ENCODE measurements around the gene KITLG. TPM values are rescaled to one million over a fixed set of nuclear protein-coding genes. Genes with fewer than 3 reads are reported as not detected.

Gene KITLG
- total RNA-seq, 1 experiment from 2014 or later: 570 TPM

DNA sequence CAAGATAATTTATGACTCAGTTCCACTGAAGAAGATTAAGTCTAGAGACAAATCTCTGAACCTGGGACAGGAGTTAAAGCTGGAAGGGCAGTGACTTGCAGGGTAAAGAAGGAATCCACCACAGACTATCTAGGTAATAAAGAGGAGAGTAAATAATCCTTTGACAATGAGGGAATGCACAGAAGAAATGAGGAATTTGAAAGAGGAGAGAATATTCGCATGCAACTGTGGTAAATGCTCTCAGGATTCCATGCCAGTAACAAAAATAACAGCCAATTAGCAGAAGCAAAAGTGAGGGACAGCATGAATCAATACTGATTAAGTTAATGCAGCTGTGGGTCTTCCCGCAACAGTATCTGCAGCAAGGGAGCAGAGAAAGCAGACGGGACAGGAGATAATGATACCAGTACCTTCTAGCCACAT, 77.0 kb downstream of the KITLG start:
- H3K4me1 ChIP-seq (ENCODE audit: control insufficient read depth in 1 of 2, insufficient read depth in 2 of 2, low read length in 2 of 2): peaks cover 0 to 23% of the 10 kb centered on the region in 2 experiments; a peak in 2 of 4 replicates
- DNase-seq (ENCODE audit: low read depth, low spot score) (no peak), ATAC-seq (no peak)
- CTCF ChIA-PET: no interaction called here
- no peak overlapping the region for H3K4me2 ChIP-seq (ENCODE audit: low read length)
- peaks cover 58 to 82% of the 10 kb centered on the region in 2 experiments for H3K36me3 ChIP-seq (ENCODE audit: control insufficient read depth in 1 of 2, insufficient read depth in 2 of 2, low read length in 2 of 2)
- RAD21 ChIA-PET (ENCODE audit: low non-redundant PET in 1 of 2, low total read pairs in 2 of 2, uncharacterized antibody in 2 of 2, unreplicated experiment in 2 of 2): no interaction called here
- H3K79me2 ChIP-seq (ENCODE audit: insufficient read depth, low read length): peaks cover 98% of the 10 kb centered on the region
- no peaks in the 10 kb centered on the region for H3K9me3 ChIP-seq (ENCODE audit: control insufficient read depth in 1 of 2, insufficient read depth in 1 of 2, low read depth in 1 of 2, low read length in 2 of 2)
- no TSS peak for BruUV-seq (replicated peaks)
- no peak overlapping the region for H3K4me3 ChIP-seq (replicated peaks in 1 of 2; ENCODE audit: low read depth in 1 of 2, low read length in 2 of 2)
- H4K20me1 ChIP-seq (ENCODE audit: insufficient read depth): peaks cover 46% of the 10 kb centered on the region
- no peaks in the 10 kb centered on the region for H3K9me2 ChIP-seq (ENCODE audit: insufficient read depth)
- TF ChIP-seq POLR2AphosphoS5 (IDR thresholded peaks at IDR 0.05; ENCODE audit: low read depth, low read length): peak; percentile 57
- TF ChIP-seq SRF (IDR thresholded peaks at IDR 0.05; ENCODE audit: low read depth): no peak
- no peak for TF ChIP-seq EZH2phosphoT487 (IDR thresholded peaks at IDR 0.05; ENCODE audit: borderline replicate concordance)
- no peak for TF ChIP-seq ZNF274 (IDR thresholded peaks at IDR 0.05; ENCODE audit: low read depth, low read length)
- no peaks in the 10 kb centered on the region for H3K27me3 ChIP-seq (ENCODE audit: insufficient read depth, low read length)
- peak overlapping the region; percentile 3; the same call in 1 of the 2 replicates for H3K27ac ChIP-seq (ENCODE audit: low read depth, low read length)
- POLR2A ChIA-PET: no interaction called here
- H3K9ac ChIP-seq (ENCODE audit: low read length): no peak overlapping the region
- intact Hi-C loops (cut with micrococcal nuclease): no loop called here
- H2AFZ ChIP-seq (ENCODE audit: low read depth, low read length, poor library complexity, severe bottlenecking): no peak overlapping the region

DNA sequence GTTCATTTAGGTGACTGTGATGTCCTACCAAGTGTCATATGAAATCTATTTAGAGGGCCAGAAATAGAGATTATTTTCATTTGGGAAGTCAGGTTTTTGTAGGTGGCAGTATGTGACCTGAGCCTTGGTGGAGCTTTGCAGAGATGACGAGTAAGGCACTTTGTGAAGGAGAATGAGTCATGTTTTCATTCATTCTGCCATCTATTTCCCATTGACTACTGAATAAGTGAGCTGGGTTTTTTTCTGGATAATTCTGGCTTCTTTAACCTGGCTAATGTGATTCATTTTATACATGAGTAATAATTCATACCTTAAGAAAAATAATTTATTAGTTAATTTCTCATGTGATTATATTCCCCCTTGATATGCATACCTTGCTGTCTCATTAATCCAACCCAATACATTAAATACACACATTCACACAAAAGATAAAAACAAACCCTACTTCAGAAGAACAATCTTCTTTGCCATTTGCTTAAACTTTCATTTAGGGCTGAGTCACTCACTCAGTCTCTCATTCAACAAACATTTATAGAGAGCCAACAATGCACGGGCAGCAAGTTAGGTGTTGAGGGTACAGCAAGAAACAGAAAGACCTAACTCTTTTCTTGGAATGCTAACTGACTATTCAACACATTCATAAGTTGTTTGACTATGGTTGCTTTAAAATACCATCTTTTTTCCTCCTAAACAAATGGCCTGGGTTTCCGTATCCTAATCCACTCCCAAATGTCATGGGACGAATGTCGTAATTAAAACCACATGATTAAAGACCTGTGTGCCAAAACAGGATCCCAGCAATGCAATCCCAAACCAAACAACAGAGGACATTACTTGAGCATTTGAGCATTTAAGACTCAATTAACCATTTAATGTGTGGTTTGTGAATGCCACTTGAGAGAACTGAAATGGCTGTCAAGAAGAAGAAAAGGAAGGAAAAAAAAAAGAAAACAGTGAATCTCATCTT, 78.0 kb downstream of the KITLG start:
- Histone ChIP-seq H4K20me1 (ENCODE audit: insufficient read depth) (peaks cover 52% of the 10 kb centered on the region), H3K27ac (ENCODE audit: low read depth, low read length) (peak overlapping the region; percentile 3; the same call in 1 of the 2 replicates), H3K4me2 (ENCODE audit: low read length) (no peak overlapping the region), H3K27me3 (ENCODE audit: insufficient read depth, low read length) (no peaks in the 10 kb centered on the region), H3K79me2 (ENCODE audit: insufficient read depth, low read length) (peaks cover 98% of the 10 kb centered on the region), H2AFZ (ENCODE audit: low read depth, low read length, poor library complexity, severe bottlenecking) (no peak overlapping the region), H3K9me3 (ENCODE audit: control insufficient read depth in 1 of 2, insufficient read depth in 1 of 2, low read depth in 1 of 2, low read length in 2 of 2) (no peaks in the 10 kb centered on the region), H3K9ac (ENCODE audit: low read length) (no peak overlapping the region), H3K9me2 (ENCODE audit: insufficient read depth) (no peaks in the 10 kb centered on the region), H3K36me3 (ENCODE audit: control insufficient read depth in 1 of 2, insufficient read depth in 2 of 2, low read length in 2 of 2) (peaks cover 61 to 83% of the 10 kb centered on the region in 2 experiments), H3K4me3 (replicated peaks in 1 of 2; ENCODE audit: low read depth in 1 of 2, low read length in 2 of 2) (no peak overlapping the region), H3K4me1 (ENCODE audit: control insufficient read depth in 1 of 2, insufficient read depth in 2 of 2, low read length in 2 of 2) (peaks cover 0 to 20% of the 10 kb centered on the region in 2 experiments; a peak in 2 of 4 replicates)
- intact Hi-C loops (cut with micrococcal nuclease): no loop called here
- DNase-seq (ENCODE audit: low read depth, low spot score): no peak
- TF ChIP-seq ZNF274 (IDR thresholded peaks at IDR 0.05; ENCODE audit: low read depth, low read length) (no peak), FOSL1 (IDR thresholded peaks at IDR 0.05; ENCODE audit: low read depth) (peak; percentile 27; the same call in 1 of the 2 replicates), JUND (IDR thresholded peaks at IDR 0.05) (peak; percentile 18; the same call in 1 of the 2 replicates)
- CTCF ChIA-PET: no interaction called here
- BruUV-seq (replicated peaks): no TSS peak
- RAD21 ChIA-PET (ENCODE audit: low non-redundant PET in 1 of 2, low total read pairs in 2 of 2, uncharacterized antibody in 2 of 2, unreplicated experiment in 2 of 2): no interaction called here
- POLR2A ChIA-PET: no interaction called here
- no peak for ATAC-seq

Measured in HCT116 (cell line).